Glutamatergic neuron (in vitro differentiated cells): Measurements from ENCODE around the gene C6orf52. TPM values are rescaled to one million over a fixed set of nuclear protein-coding genes. Genes with fewer than 3 reads are reported as not detected.

ENCODE experiments used
- DNase-seq: peaks from one replicate; pipeline ENCODE4 v3.0.0; 2022
- H3K27ac Mint-ChIP-seq: one replicate; pipeline ENCODE4 v1.8.0; 2020; ENCODE audit warnings: mild to moderate bottlenecking, mixed read lengths, inconsistent platforms; ENCODE audit not compliant: unreplicated experiment
- H3K27me3 Mint-ChIP-seq: one replicate; pipeline ENCODE4 v1.8.0; 2020; ENCODE audit warnings: mild to moderate bottlenecking, moderate library complexity, mixed read lengths, inconsistent platforms; ENCODE audit not compliant: unreplicated experiment
- H3K36me3 Mint-ChIP-seq: one replicate; pipeline ENCODE4 v1.8.0; 2020; ENCODE audit warnings: mild to moderate bottlenecking, mixed read lengths, inconsistent platforms; ENCODE audit not compliant: unreplicated experiment
- H3K4me1 Mint-ChIP-seq: one replicate; pipeline ENCODE4 v1.8.0; 2020; ENCODE audit warnings: mild to moderate bottlenecking, low read depth, mixed read lengths, inconsistent platforms; ENCODE audit not compliant: unreplicated experiment
- H3K4me3 Mint-ChIP-seq: one replicate; pipeline ENCODE4 v1.8.0; 2020; ENCODE audit warnings: mild to moderate bottlenecking, mixed read lengths, inconsistent platforms; ENCODE audit not compliant: unreplicated experiment
- H3K9me3 Mint-ChIP-seq: one replicate; pipeline ENCODE4 v1.8.0; 2020; ENCODE audit warnings: mild to moderate bottlenecking, moderate library complexity, mixed read lengths, inconsistent platforms; ENCODE audit not compliant: unreplicated experiment
- total RNA-seq: library from RNA; stranded (reverse); fragmentation: NEBNext Ultra II Directional; extraction: Animal tissue kit (Norgen Biotek cat#: 25700); gene quantifications from one replicate; pipeline ENCODE4 v1.2.1, GENCODE V29; 2021; ENCODE audit not compliant: unreplicated experiment
- TF ChIP-seq, protein P1 (sequence below): fragments of 200-600 bp; sonication (generic); IDR thresholded peaks from one replicate; pipeline ENCODE4 v1.5.0; 2021; ENCODE audit not compliant: partially characterized antibody, unreplicated experiment

Gene C6orf52
- total RNA-seq, 1 donor from 2014 or later: 4.1 TPM

DNA sequence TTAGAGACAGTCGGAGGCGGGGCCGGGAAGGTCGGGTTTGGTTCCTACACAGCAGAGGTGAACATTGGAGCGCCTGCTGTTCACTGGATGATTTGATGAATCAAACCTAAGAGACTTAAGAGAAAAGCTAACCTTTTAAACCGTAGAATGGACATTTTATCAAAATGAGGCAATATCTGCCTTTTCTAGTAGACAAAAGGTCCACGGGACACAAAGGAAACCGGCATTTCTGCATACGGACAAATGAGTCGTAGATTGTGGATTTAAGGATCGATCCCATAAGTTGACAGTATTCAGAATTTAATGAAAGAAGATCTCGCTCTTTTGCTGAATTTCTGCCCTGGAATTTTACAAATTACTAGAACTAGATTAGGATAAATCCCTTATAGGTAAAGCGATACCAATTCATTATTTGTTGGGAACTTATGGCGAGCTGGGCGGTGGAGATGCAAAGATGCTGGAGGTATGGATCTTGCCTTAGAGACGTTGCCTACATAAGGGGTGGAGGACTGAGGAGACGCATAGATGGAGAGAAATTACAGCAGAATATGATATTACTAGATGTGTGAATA, 756 bp upstream of the C6orf52 start:
- Mint-ChIP-seq H3K4me1 (peaks cover 23% of the 10 kb centered on the region), H3K4me3 (peak overlapping the region; percentile 94), H3K27me3 (peaks cover 17% of the 10 kb centered on the region), H3K36me3 (no peaks in the 10 kb centered on the region), H3K27ac (peak overlapping the region; percentile 100), H3K9me3 (peaks cover 11% of the 10 kb centered on the region)
- TF ChIP-seq, protein P1, sequence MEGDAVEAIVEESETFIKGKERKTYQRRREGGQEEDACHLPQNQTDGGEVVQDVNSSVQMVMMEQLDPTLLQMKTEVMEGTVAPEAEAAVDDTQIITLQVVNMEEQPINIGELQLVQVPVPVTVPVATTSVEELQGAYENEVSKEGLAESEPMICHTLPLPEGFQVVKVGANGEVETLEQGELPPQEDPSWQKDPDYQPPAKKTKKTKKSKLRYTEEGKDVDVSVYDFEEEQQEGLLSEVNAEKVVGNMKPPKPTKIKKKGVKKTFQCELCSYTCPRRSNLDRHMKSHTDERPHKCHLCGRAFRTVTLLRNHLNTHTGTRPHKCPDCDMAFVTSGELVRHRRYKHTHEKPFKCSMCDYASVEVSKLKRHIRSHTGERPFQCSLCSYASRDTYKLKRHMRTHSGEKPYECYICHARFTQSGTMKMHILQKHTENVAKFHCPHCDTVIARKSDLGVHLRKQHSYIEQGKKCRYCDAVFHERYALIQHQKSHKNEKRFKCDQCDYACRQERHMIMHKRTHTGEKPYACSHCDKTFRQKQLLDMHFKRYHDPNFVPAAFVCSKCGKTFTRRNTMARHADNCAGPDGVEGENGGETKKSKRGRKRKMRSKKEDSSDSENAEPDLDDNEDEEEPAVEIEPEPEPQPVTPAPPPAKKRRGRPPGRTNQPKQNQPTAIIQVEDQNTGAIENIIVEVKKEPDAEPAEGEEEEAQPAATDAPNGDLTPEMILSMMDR: no peak
- no peak for DNase-seq

DNA sequence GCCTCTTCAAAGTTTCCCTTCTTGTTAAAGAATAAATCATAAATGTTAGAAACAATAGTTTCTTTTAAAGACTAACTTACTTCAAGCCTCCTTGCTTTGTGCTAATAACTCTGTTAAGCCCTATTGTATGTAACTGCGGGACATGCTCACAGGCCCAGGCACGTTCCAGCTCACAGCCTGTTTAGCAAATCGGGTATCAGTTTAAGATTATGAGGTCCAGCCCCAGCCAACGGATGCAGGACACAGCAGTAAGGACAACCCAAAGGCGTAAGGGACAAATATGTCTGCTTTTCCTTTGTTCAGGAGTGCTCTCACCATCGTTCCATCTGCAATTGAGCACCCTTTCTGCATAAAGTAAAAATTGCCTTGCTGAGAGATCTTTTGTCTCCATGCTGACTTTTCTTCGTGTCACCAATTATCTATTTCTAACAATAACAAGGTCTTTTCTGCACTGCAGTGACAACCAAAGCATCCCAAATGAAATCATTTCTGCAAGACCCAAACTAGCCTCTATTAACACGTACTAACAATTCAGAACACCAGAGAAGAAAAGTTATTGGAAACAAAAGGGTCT, 1.4 kb downstream of the C6orf52 start:
- DNase-seq: no peak

DNA sequence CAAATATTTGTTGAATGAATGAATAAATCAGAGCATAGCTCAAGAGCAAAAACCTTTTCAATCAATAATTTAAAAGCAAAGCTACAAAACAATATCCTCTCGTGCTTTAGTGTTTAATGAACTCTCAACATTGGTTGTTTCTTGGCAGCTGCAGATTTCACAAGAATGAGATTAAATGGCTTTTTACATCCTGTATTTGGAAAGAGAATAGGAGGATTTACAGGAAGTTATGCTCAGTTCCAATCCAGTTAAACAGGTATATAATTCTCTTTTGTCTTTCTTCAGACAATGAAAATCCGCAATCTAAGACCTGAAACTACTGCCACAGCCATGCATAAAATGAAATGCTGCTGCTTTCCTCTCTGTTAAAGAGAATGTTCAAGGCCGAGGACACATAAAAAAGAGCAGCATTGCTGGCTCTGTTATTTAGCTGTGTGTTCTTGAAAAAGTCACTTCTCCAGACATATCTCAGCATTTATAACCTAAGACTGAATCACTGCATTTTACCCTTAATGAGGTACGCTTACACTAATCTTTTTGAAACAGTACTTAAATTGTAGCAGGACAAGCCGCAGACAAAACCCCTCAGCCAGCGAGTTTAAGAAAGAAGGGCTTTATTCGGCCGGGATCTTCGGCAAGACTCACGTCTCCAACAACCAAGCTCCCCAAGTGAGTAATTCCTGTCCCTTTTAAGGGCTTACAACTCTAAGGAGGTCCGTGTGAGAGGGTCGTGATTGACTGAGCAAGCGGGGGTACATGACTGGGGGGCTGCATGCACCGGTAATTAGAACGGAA, 3.6 kb downstream of the C6orf52 start:
- TF ChIP-seq, protein P1: no peak
- Mint-ChIP-seq H3K4me3 (peak overlapping the region; percentile 67), H3K9me3 (peaks cover 11% of the 10 kb centered on the region), H3K36me3 (no peaks in the 10 kb centered on the region), H3K4me1 (peaks cover 27% of the 10 kb centered on the region), H3K27me3 (peaks cover 17% of the 10 kb centered on the region), H3K27ac (peak overlapping the region; percentile 63)
- DNase-seq: no peak

More for the DNA sequence above, 1.4 kb downstream of the C6orf52 start:
- H3K9me3 Mint-ChIP-seq: peaks cover 11% of the 10 kb centered on the region
- peak overlapping the region; percentile 100 for H3K27ac Mint-ChIP-seq
- peaks cover 30% of the 10 kb centered on the region for H3K4me1 Mint-ChIP-seq
- TF ChIP-seq, protein P1: no peak
- H3K36me3 Mint-ChIP-seq: no peaks in the 10 kb centered on the region
- H3K4me3 Mint-ChIP-seq: peak overlapping the region; percentile 94
- H3K27me3 Mint-ChIP-seq: peaks cover 17% of the 10 kb centered on the region

DNA sequence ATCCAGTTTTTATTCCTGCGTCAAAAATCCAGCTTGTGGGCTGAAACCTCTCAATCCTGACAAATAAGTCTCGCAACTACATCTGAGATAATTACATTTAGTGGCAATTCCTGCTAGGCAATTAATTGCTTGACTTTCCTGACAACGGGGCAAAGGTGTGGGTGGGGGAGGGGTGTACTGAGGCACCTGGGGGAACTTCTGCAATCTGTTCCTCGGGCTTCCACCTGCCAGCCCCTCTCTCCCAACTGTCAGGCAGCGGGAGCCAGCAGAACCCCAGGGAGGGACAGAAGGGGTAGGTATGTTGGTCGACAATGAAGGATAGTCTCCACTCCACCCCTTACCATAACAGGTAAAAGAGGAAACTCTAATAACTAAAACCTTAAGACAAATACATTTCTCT, 6.8 kb downstream of the C6orf52 start:
- Mint-ChIP-seq H3K36me3 (no peaks in the 10 kb centered on the region), H3K4me3 (no peak overlapping the region), H3K9me3 (no peaks in the 10 kb centered on the region), H3K27me3 (peaks cover 6% of the 10 kb centered on the region), H3K4me1 (peaks cover 17% of the 10 kb centered on the region), H3K27ac (no peak overlapping the region)
- no peak for DNase-seq
- TF ChIP-seq, protein P1: no peak

DNA sequence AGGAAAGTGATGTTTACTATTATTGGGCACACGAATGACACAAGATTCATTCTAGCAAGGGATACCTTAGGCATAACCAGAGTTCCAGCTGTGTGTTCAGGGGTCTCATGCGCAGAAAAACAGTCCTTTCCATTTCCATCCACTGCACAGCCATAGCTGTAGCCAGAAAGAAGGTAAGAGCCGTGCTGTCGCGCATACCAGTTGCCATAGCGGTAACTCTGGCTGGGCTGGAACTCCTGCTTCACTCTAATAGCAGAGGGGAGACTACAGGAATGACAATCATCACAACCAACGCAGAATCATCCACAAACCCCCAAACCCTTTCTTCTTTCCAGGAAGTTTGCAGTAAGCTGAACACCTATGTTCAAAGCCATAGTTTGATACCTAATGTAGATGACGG, 7.5 kb downstream of the C6orf52 start:
- Mint-ChIP-seq H3K27me3 (peaks cover 4% of the 10 kb centered on the region), H3K9me3 (no peaks in the 10 kb centered on the region), H3K4me3 (no peak overlapping the region), H3K36me3 (no peaks in the 10 kb centered on the region), H3K27ac (no peak overlapping the region), H3K4me1 (peaks cover 17% of the 10 kb centered on the region)
- TF ChIP-seq, protein P1: no peak
- no peak for DNase-seq
